ENCODE results near the gene PRR4.

The PRR4 gene

GRCh38 chr12:10849425-10849878 lies at the start of gene PRR4:
TSS of gene PRR4 (minus strand) at chr12:10849475. CDS start at chr12:10849437, 38 bp downstream.
- no peak for DNase-seq

- DNase-seq: no peak
These were observed 47.6 kb upstream of the PRR4 start for GRCh38 chr12:10896854-10897253.

- no peak for DNase-seq
These were observed 42.7 kb upstream of the PRR4 start for GRCh38 chr12:10891937-10892336.

- no peak for DNase-seq
These were observed 40.0 kb upstream of the PRR4 start for GRCh38 chr12:10889226-10889625.

- no peak for DNase-seq
These were observed 34.9 kb upstream of the PRR4 start, which contains the start of gene PRH1 for GRCh38 chr12:10884086-10884725. TSS of gene PRH1 (minus strand) at chr12:10884255. CDS start at chr12:10884217, 38 bp downstream.

- DNase-seq: no peak
These were observed 24.1 kb upstream of the PRR4 start for GRCh38 chr12:10873378-10873777.

GRCh38 chr12:10867381-10867780 lies 18.1 kb upstream of the PRR4 start:
- no peak for DNase-seq

- DNase-seq: no peak
These were observed 14.4 kb upstream of the PRR4 start for GRCh38 chr12:10863512-10864218.

GRCh38 chr12:10861366-10861765 lies 12.1 kb upstream of the PRR4 start:
- no peak for DNase-seq

GRCh38 chr12:10855807-10856206 lies 6.5 kb upstream of the PRR4 start:
- no peak for DNase-seq

- no peak for DNase-seq
These were observed 4.5 kb upstream of the PRR4 start for GRCh38 chr12:10853776-10854175.

- DNase-seq: no peak
These were observed 2.1 kb upstream of the PRR4 start for GRCh38 chr12:10851243-10851858.

- DNase-seq: no peak
These were observed 1.5 kb downstream of the PRR4 start for GRCh38 chr12:10847744-10848143.

GRCh38 chr12:10842862-10843261 lies 6.4 kb downstream of the PRR4 start:
- DNase-seq: no peak

GRCh38 chr12:10838461-10838860 lies 10.8 kb downstream of the PRR4 start:
- DNase-seq: no peak

- DNase-seq: no peak
These were observed 19.3 kb downstream of the PRR4 start for GRCh38 chr12:10829994-10830393.

GRCh38 chr12:10826258-10826657 lies 23.0 kb downstream of the PRR4 start, which contains the start of gene TAS2R10:
TSS of gene TAS2R10 (minus strand) at chr12:10826358. CDS start at chr12:10826269, 89 bp downstream.
- no peak for DNase-seq

GRCh38 chr12:10824957-10825356 lies 24.3 kb downstream of the PRR4 start:
- no peak for DNase-seq

- DNase-seq: no peak
These were observed 37.3 kb downstream of the PRR4 start for GRCh38 chr12:10811883-10812536.

- DNase-seq: no peak
These were observed 39.2 kb downstream of the PRR4 start, which contains the start of gene TAS2R9 for GRCh38 chr12:10810068-10810467. TSS of gene TAS2R9 (minus strand) at chr12:10810168. CDS start at chr12:10810075, 93 bp downstream.

GRCh38 chr12:10807186-10807585 lies 42.1 kb downstream of the PRR4 start, which contains the start of gene TAS2R8:
TSS of gene TAS2R8 (minus strand) at chr12:10807286. CDS start at chr12:10806980, 306 bp downstream.
- no peak for DNase-seq

GRCh38 chr12:10802587-10802986 lies 46.7 kb downstream of the PRR4 start, which contains the start of gene TAS2R7:
TSS of gene TAS2R7 (minus strand) at chr12:10802627. CDS start at chr12:10802570, 57 bp downstream.
- no peak for DNase-seq

GRCh38 chr12:10801741-10802140 lies 47.5 kb downstream of the PRR4 start:
- no peak for DNase-seq
